OCI-LY7 (cell line): ENCODE results near the gene DEXI. TPM values are rescaled to one million over a fixed set of nuclear protein-coding genes. Genes with fewer than 3 reads are reported as not detected.
A peak's percentile ranks its signal among the peaks of the same experiment; 100 is the strongest.

Experiments used
- BruUV-seq: library from RNA; stranded (reverse); fragments of 400-500 nt; replicated peaks from 2 replicates; lab custom pipeline; 2021; lab: Mats Ljungman, UMichigan
- CTCF ChIA-PET: fragments of 300-600 bp; sonication (Branson Sonifier 250); formaldehyde crosslinking; loops from one replicate; lab custom pipeline; 2022; ENCODE audit warnings: antibody characterized with exemption; ENCODE audit not compliant: unreplicated experiment; lab: Charles Lee
- POLR2A ChIA-PET: fragments of 300-600 bp; sonication (Branson Sonifier 250); formaldehyde crosslinking; loops from one replicate; lab custom pipeline; 2022; ENCODE audit warnings: antibody characterized with exemption; lab: Charles Lee
- DNase-seq: peaks from one replicate; pipeline ENCODE4 v3.0.0-alpha.2; 2015; ENCODE audit warnings: low spot score
- H2AFZ ChIP-seq: fragments of 200-600 bp; sonication (generic), shearing (Covaris generic); 2 replicates; pipeline ENCODE4 v1.6.1; 2014; ENCODE audit warnings: mild to moderate bottlenecking, antibody characterized with exemption, low read length, moderate library complexity
- H3K27ac ChIP-seq: fragments of 200-600 bp; sonication (generic); 2 replicates; pipeline ENCODE4 v1.5.1; 2014; ENCODE audit warnings: mixed run types, low read depth, mild to moderate bottlenecking, moderate library complexity, low read length, inconsistent platforms; ENCODE audit not compliant: poor library complexity, severe bottlenecking
- H3K36me3 ChIP-seq: fragments of 200-600 bp; sonication (generic); 2 replicates; pipeline ENCODE4 v1.6.1; 2014; ENCODE audit warnings: mild to moderate bottlenecking, antibody characterized with exemption, low read length, moderate library complexity, mixed read lengths; ENCODE audit not compliant: insufficient read depth
- H3K4me1 ChIP-seq: fragments of 200-600 bp; sonication (generic); 2 replicates; pipeline ENCODE4 v1.5.1; 2014; ENCODE audit warnings: mild to moderate bottlenecking, low read length; ENCODE audit not compliant: insufficient read depth, poor library complexity, severe bottlenecking
- H3K4me2 ChIP-seq: fragments of 200-600 bp; sonication (generic); 2 replicates; pipeline ENCODE4 v1.6.1; 2014; ENCODE audit warnings: mild to moderate bottlenecking, low read length
- H3K4me3 ChIP-seq: fragments of 200-600 bp; sonication (generic); 2 replicates; pipeline ENCODE4 v1.5.1; 2014; ENCODE audit warnings: mild to moderate bottlenecking, low read depth, low read length; ENCODE audit not compliant: poor library complexity, severe bottlenecking
- H3K79me2 ChIP-seq: fragments of 200-600 bp; sonication (generic); 2 replicates; pipeline ENCODE4 v1.6.1; 2016; ENCODE audit warnings: low read depth, mild to moderate bottlenecking, low read length, moderate library complexity, mixed read lengths; ENCODE audit not compliant: insufficient read depth
- H3K9me2 ChIP-seq: fragments of 200-600 bp; sonication (generic); 2 replicates; pipeline ENCODE4 v1.6.1; 2016; ENCODE audit warnings: mild to moderate bottlenecking, low read length, mixed read lengths; ENCODE audit not compliant: insufficient read depth
- H3K9me3 ChIP-seq: fragments of 200-600 bp; sonication (generic); 2 replicates; pipeline ENCODE4 v1.6.1; 2014; ENCODE audit warnings: mild to moderate bottlenecking, mixed run types, low read length, mixed read lengths
- H4K20me1 ChIP-seq: fragments of 200-600 bp; sonication (generic); 2 replicates; pipeline ENCODE4 v1.6.1; 2014; ENCODE audit warnings: mild to moderate bottlenecking, antibody characterized with exemption, low read length, moderate library complexity, mixed read lengths; ENCODE audit not compliant: insufficient read depth
- CTCF ChIP-seq: fragments of 200-600 bp; sonication (generic); conservative IDR thresholded peaks from 2 replicates; pipeline ENCODE4 v1.5.1; 2014; ENCODE audit warnings: mild to moderate bottlenecking, antibody characterized with exemption, low read length, moderate library complexity, mixed read lengths
- EZH2phosphoT487 ChIP-seq: fragments of 200-600 bp; sonication (generic); IDR thresholded peaks from 2 replicates; pipeline ENCODE4 v1.6.1; 2018; ENCODE audit warnings: low read depth, borderline replicate concordance, mild to moderate bottlenecking, mixed run types, antibody characterized with exemption, low read length, moderate library complexity, mixed read lengths
- intact Hi-C: fragments of 100-400 bp; cut with micrococcal nuclease; formaldehyde crosslinking; loops from one replicate; pipeline ENCODE4 v1.10.0; 2022; ENCODE audit not compliant: unreplicated experiment
- total RNA-seq, 2 experiments: library from RNA; depleted of rRNA in 1 of 2; stranded (reverse); fragments of >200 nt in 1 of 2; shearing (Covaris generic) in 1 of 2; gene quantifications; 2 replicates each; pipeline ENCODE4 v1.2.3, GENCODE V29; 2014 to 2022

The DEXI gene
- total RNA-seq, 2 experiments from 2014 or later = 15.1 to 17.6 TPM

- ChIA-PET POLR2A (interaction anchor here (0.7 kb wide), 1 partner anchor 26 kb away, joined by 3 read pairs; the partner anchor contains the start of gene CIITA), CTCF (no interaction called here)
These were observed 39.3 kb downstream of the DEXI start for GRCh38 chr16:10902999-10903398.

GRCh38 chr16:10897134-10897533 lies 45.1 kb downstream of the DEXI start:
- Histone ChIP-seq H3K27ac (peak overlapping the region; percentile 50), H2AFZ (no peak overlapping the region), H3K4me1 (peaks cover 53% of the 10 kb centered on the region), H4K20me1 (peaks cover 20% of the 10 kb centered on the region), H3K4me3 (no peak overlapping the region), H3K9me2 (no peaks in the 10 kb centered on the region), H3K4me2 (no peak overlapping the region), H3K36me3 (peaks cover 97% of the 10 kb centered on the region), H3K9me3 (peaks cover 8% of the 10 kb centered on the region; the same call in 1 of the 2 replicates), H3K79me2 (peaks cover 39% of the 10 kb centered on the region)
- CTCF ChIA-PET = no interaction called here
- POLR2A ChIA-PET = interaction anchor here (0.6 kb wide), 1 partner anchor 382 kb away, joined by 5 read pairs; no protein-coding TSS in a partner anchor
- TF ChIP-seq EZH2phosphoT487 (no peak), CTCF (no peak)
- intact Hi-C loops = loop anchor here (10.0 kb wide), 1 partner anchor 1802 kb away; the partner anchor contains the start of gene HAPSTR1
- TSS peak; percentile 16 for BruUV-seq
- DNase-seq = no peak

More at GRCh38 chr16:10902999-10903398, 39.3 kb downstream of the DEXI start:
- no peaks in the 10 kb centered on the region for H3K9me2 ChIP-seq
- H3K4me1 ChIP-seq = no peaks in the 10 kb centered on the region
- H3K4me3 ChIP-seq = no peak overlapping the region
- no peak overlapping the region for H3K27ac ChIP-seq
- no peaks in the 10 kb centered on the region for H3K79me2 ChIP-seq
- DNase-seq = no peak
- H3K9me3 ChIP-seq = no peaks in the 10 kb centered on the region
- peaks cover 100% of the 10 kb centered on the region for H3K36me3 ChIP-seq
- intact Hi-C loops = no loop called here
- TF ChIP-seq EZH2phosphoT487 = no peak
- TF ChIP-seq CTCF = no peak
- BruUV-seq = no TSS peak
- H4K20me1 ChIP-seq = no peaks in the 10 kb centered on the region
- H3K4me2 ChIP-seq = no peak overlapping the region
- no peak overlapping the region for H2AFZ ChIP-seq

- Histone ChIP-seq H3K9me2 (no peaks in the 10 kb centered on the region), H3K4me2 (peak overlapping the region; percentile 52), H4K20me1 (peaks cover 20% of the 10 kb centered on the region), H3K4me3 (no peak overlapping the region), H3K27ac (peak overlapping the region; percentile 50), H3K79me2 (peaks cover 41% of the 10 kb centered on the region), H3K4me1 (peaks cover 57% of the 10 kb centered on the region), H3K36me3 (peaks cover 94% of the 10 kb centered on the region), H2AFZ (no peak overlapping the region), H3K9me3 (peaks cover 9% of the 10 kb centered on the region; the same call in 1 of the 2 replicates)
- ChIA-PET CTCF (no interaction called here), POLR2A (interaction anchor here (0.6 to 1.3 kb wide), 2 partner anchors 13 to 382 kb away, joined by 3 to 5 read pairs; no protein-coding TSS in a partner anchor)
- no TSS peak for BruUV-seq
- TF ChIP-seq CTCF = no peak
- TF ChIP-seq EZH2phosphoT487 = no peak
- intact Hi-C loops = loop anchor here (10.0 kb wide), 1 partner anchor 1802 kb away; the partner anchor contains the start of gene HAPSTR1
- DNase-seq = no peak
These were observed 45.5 kb downstream of the DEXI start for GRCh38 chr16:10896723-10897122.
